ENCODE data around the gene SLC2A9. TPM values are rescaled to one million over a fixed set of nuclear protein-coding genes. Genes with fewer than 3 reads are reported as not detected.

The SLC2A9 gene
- total RNA-seq, 2 experiments from 2014 or later = not detected

GRCh38 chr4:9976293-9976692 lies 45.0 kb downstream of the SLC2A9 start:
- ChIA-PET POLR2A (no interaction called here), CTCF (ENCODE audit: unreplicated experiment) (no interaction called here)
- H2AFZ ChIP-seq (ENCODE audit: low read length) = no peak overlapping the region

GRCh38 chr4:9971711-9972110 lies 49.6 kb downstream of the SLC2A9 start:
- no peaks in the 10 kb centered on the region for H3K9me2 ChIP-seq (ENCODE audit: insufficient read depth, low read length)
- H3K27ac ChIP-seq (ENCODE audit: low read depth, low read length, poor library complexity, severe bottlenecking) = no peak overlapping the region
- intact Hi-C loops (cut with micrococcal nuclease; ENCODE audit: unreplicated experiment) = no loop called here
- no peak overlapping the region for H3K4me2 ChIP-seq (ENCODE audit: low read length)
- POLR2A ChIA-PET = interaction anchor here (0.7 kb wide), 1 partner anchor 1270 kb away, joined by 4 read pairs; no protein-coding TSS in a partner anchor
- no peaks in the 10 kb centered on the region for H4K20me1 ChIP-seq (ENCODE audit: insufficient read depth, low read length)
- DNase-seq (ENCODE audit: low spot score) = no peak
- no peak overlapping the region for H3K4me3 ChIP-seq (ENCODE audit: low read depth, low read length, poor library complexity, severe bottlenecking)
- TF ChIP-seq CTCF (conservative IDR thresholded peaks at IDR 0.05; ENCODE audit: low read length) (no peak), EZH2phosphoT487 (IDR thresholded peaks at IDR 0.05; ENCODE audit: borderline replicate concordance, low read depth, low read length) (no peak)
- CTCF ChIA-PET (ENCODE audit: unreplicated experiment) = no interaction called here
- H3K79me2 ChIP-seq (ENCODE audit: insufficient read depth, low read depth, low read length) = no peaks in the 10 kb centered on the region
- H3K36me3 ChIP-seq (ENCODE audit: insufficient read depth, low read length) = no peaks in the 10 kb centered on the region
- BruUV-seq (replicated peaks) = no TSS peak
- H3K9me3 ChIP-seq (ENCODE audit: low read length) = peaks cover 17% of the 10 kb centered on the region; the same call in 1 of the 2 replicates
- H3K4me1 ChIP-seq (ENCODE audit: insufficient read depth, low read length, poor library complexity, severe bottlenecking) = peaks cover 12% of the 10 kb centered on the region
- H2AFZ ChIP-seq (ENCODE audit: low read length) = no peak overlapping the region

More at GRCh38 chr4:9976293-9976692, 45.0 kb downstream of the SLC2A9 start:
- no peaks in the 10 kb centered on the region for H4K20me1 ChIP-seq (ENCODE audit: insufficient read depth, low read length)
- no TSS peak for BruUV-seq (replicated peaks)
- H3K79me2 ChIP-seq (ENCODE audit: insufficient read depth, low read depth, low read length) = no peaks in the 10 kb centered on the region
- no peak overlapping the region for H3K4me2 ChIP-seq (ENCODE audit: low read length)
- H3K36me3 ChIP-seq (ENCODE audit: insufficient read depth, low read length) = no peaks in the 10 kb centered on the region
- DNase-seq (ENCODE audit: low spot score) = no peak
- H3K9me3 ChIP-seq (ENCODE audit: low read length) = 0 out of 2 replicates have a peak, but pooled peaks cover 5% of the 10 kb centered on the region
- TF ChIP-seq CTCF (conservative IDR thresholded peaks at IDR 0.05; ENCODE audit: low read length) (no peak), EZH2phosphoT487 (IDR thresholded peaks at IDR 0.05; ENCODE audit: borderline replicate concordance, low read depth, low read length) (no peak)
- H3K4me1 ChIP-seq (ENCODE audit: insufficient read depth, low read length, poor library complexity, severe bottlenecking) = no peaks in the 10 kb centered on the region
- H3K9me2 ChIP-seq (ENCODE audit: insufficient read depth, low read length) = no peaks in the 10 kb centered on the region
- H3K4me3 ChIP-seq (ENCODE audit: low read depth, low read length, poor library complexity, severe bottlenecking) = no peak overlapping the region
- intact Hi-C loops (cut with micrococcal nuclease; ENCODE audit: unreplicated experiment) = no loop called here
- H3K27ac ChIP-seq (ENCODE audit: low read depth, low read length, poor library complexity, severe bottlenecking) = no peak overlapping the region

GRCh38 chr4:9970399-9971011 lies 50.8 kb downstream of the SLC2A9 start:
- Histone ChIP-seq H3K9me2 (ENCODE audit: insufficient read depth, low read length) (no peaks in the 10 kb centered on the region), H4K20me1 (ENCODE audit: insufficient read depth, low read length) (no peaks in the 10 kb centered on the region), H3K27ac (ENCODE audit: low read depth, low read length, poor library complexity, severe bottlenecking) (no peak overlapping the region), H3K9me3 (ENCODE audit: low read length) (peaks cover 17% of the 10 kb centered on the region; the same call in 1 of the 2 replicates), H3K79me2 (ENCODE audit: insufficient read depth, low read depth, low read length) (no peaks in the 10 kb centered on the region), H3K4me1 (ENCODE audit: insufficient read depth, low read length, poor library complexity, severe bottlenecking) (peaks cover 12% of the 10 kb centered on the region), H3K4me2 (ENCODE audit: low read length) (peak overlapping the region; percentile 48), H2AFZ (ENCODE audit: low read length) (peak overlapping the region; percentile 81), H3K36me3 (ENCODE audit: insufficient read depth, low read length) (no peaks in the 10 kb centered on the region), H3K4me3 (ENCODE audit: low read depth, low read length, poor library complexity, severe bottlenecking) (peak overlapping the region; percentile 11)
- ChIA-PET CTCF (ENCODE audit: unreplicated experiment) (no interaction called here), POLR2A (no interaction called here)
- intact Hi-C loops (cut with micrococcal nuclease; ENCODE audit: unreplicated experiment) = no loop called here
- TF ChIP-seq EZH2phosphoT487 (IDR thresholded peaks at IDR 0.05; ENCODE audit: borderline replicate concordance, low read depth, low read length) (no peak), CTCF (conservative IDR thresholded peaks at IDR 0.05; ENCODE audit: low read length) (no peak)
- peak; percentile 40 for DNase-seq (ENCODE audit: low spot score)
- no TSS peak for BruUV-seq (replicated peaks)

Data from OCI-LY7 (cell line).